IgD-negative memory B cell (primary cell): ENCODE measurements around the gene ZNF577. TPM values are rescaled to one million over a fixed set of nuclear protein-coding genes. Genes with fewer than 3 reads are reported as not detected.

Experiments
- H3K27ac Mint-ChIP-seq, 3 donors: one replicate each; pipeline ENCODE4 v1.8.0; 2020 to 2022; ENCODE audit warnings: mild to moderate bottlenecking in 3 of 3, mixed read lengths in 3 of 3, moderate library complexity in 1 of 3
- H3K27me3 Mint-ChIP-seq: one replicate; pipeline ENCODE4 v1.8.0; 2021; ENCODE audit warnings: mixed read lengths
- H3K36me3 Mint-ChIP-seq: one replicate; pipeline ENCODE4 v1.8.0; 2020; ENCODE audit warnings: mild to moderate bottlenecking, mixed read lengths
- H3K4me1 Mint-ChIP-seq, 3 donors: one replicate each; pipeline ENCODE4 v1.8.0; 2020 to 2022; ENCODE audit warnings: mixed read lengths in 3 of 3, mild to moderate bottlenecking in 1 of 3
- H3K4me3 Mint-ChIP-seq, 4 donors: one replicate each; pipeline ENCODE4 v1.8.0; 2020 to 2022; ENCODE audit warnings: mild to moderate bottlenecking in 4 of 4, mixed read lengths in 4 of 4, moderate library complexity in 3 of 4
- H3K9me3 Mint-ChIP-seq, 3 donors: one replicate each; pipeline ENCODE4 v1.8.0; 2020 to 2021; ENCODE audit warnings: mixed read lengths in 3 of 3, mild to moderate bottlenecking in 1 of 3
- polyA plus RNA-seq: library from polyadenylated mRNA; unstranded; fragments of 300-500 nt; fragmentation: Illumina TruSeq; gene quantifications from one replicate; pipeline ENCODE4 v1.2.3, GENCODE V29; 2021

Gene ZNF577
- polyA plus RNA-seq, 1 donor from 2014 or later, result 4.4 TPM

DNA sequence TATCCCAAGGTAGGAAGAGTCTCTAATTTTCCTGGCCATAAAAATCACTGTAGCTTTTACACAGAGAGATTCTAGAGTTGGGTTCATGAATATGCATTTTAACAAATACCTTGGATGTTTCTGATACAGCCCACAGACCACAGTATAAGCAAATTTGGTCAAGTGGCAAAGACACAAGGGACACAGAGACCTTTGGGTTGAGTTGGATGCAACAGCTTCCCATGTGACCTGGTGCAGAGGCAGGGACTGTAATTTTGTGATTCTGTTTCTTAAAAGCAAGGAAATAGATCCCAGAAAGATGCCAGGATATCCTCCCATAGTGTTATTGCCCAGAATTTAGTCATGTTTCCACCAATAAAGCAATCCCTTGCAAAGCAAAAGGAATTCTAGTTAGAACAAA, 65.8 kb downstream of the ZNF577 start:
- Mint-ChIP-seq H3K4me1 (no peaks in the 10 kb centered on the region), H3K9me3 (peaks cover 21 to 43% (median 22%) of the 10 kb centered on the region in 3 donors), H3K27me3 (no peaks in the 10 kb centered on the region), H3K36me3 (no peaks in the 10 kb centered on the region), H3K27ac (no peak overlapping the region), H3K4me3 (no peak overlapping the region)

DNA sequence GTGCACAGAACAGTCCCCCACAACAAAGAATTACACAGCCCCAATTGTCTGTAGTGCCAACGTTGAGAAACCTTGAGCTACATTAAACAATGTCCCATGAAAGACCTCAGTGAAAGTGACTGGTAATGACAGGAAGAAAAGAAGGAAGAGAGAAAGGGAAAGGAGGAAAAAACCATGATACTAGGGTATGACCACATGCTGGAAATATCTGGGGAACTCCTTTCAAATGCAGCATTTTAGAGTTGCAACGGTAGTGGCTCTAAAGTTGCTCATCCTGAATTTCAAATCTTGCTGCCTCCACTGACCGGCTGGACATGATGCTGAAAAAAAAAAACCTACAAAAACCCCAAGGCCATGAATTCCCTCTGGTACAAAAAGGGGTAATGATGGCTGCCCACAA, 66.3 kb downstream of the ZNF577 start:
- no peaks in the 10 kb centered on the region for H3K4me1 Mint-ChIP-seq
- H3K27ac Mint-ChIP-seq, result no peak overlapping the region
- no peak overlapping the region for H3K4me3 Mint-ChIP-seq
- H3K36me3 Mint-ChIP-seq, result no peaks in the 10 kb centered on the region
- H3K9me3 Mint-ChIP-seq, result peaks cover 17 to 38% (median 19%) of the 10 kb centered on the region in 3 donors
- H3K27me3 Mint-ChIP-seq, result no peaks in the 10 kb centered on the region

Other genes starting within 250 kb of the ZNF577 start
- gene SIGLEC14, start 241.1 kb downstream of the ZNF577 start, polyA plus RNA-seq, result 15.0 TPM
- 2.1 TPM for gene SPACA6, start 194.6 kb downstream of the ZNF577 start, polyA plus RNA-seq
- gene HAS1, start 164.0 kb downstream of the ZNF577 start, polyA plus RNA-seq, result not detected
- 1.5 TPM for gene FPR1, start 136.1 kb downstream of the ZNF577 start, polyA plus RNA-seq
- not detected for gene FPR2, start 126.8 kb downstream of the ZNF577 start, polyA plus RNA-seq
- gene FPR3, start 92.8 kb downstream of the ZNF577 start, polyA plus RNA-seq, result not detected
- 9.8 TPM for gene ZNF649, start 17.1 kb upstream of the ZNF577 start, polyA plus RNA-seq
- gene ZNF613, start 39.5 kb upstream of the ZNF577 start, polyA plus RNA-seq, result 4.6 TPM
- 18.9 TPM for gene ZNF350, start 98.9 kb upstream of the ZNF577 start, polyA plus RNA-seq
- 8.4 TPM for gene ZNF615, start 120.3 kb upstream of the ZNF577 start, polyA plus RNA-seq
- 5.0 TPM for gene ZNF614, start 140.4 kb upstream of the ZNF577 start, polyA plus RNA-seq
- 4.4 TPM for gene ZNF432, start 160.9 kb upstream of the ZNF577 start, polyA plus RNA-seq
- 4.5 TPM for gene ZNF841, start 207.8 kb upstream of the ZNF577 start, polyA plus RNA-seq